DMS 273 treated with DMSO at 0.1 percent for 48 hours (cell line): ENCODE results near the gene CNFN.
"Not testable (repeated sequence)": the region's sequence is repeated elsewhere in the genome, so short reads cannot be mapped to it uniquely, and the experiment has no call there.

Experiments
- DNase-seq: peaks from one replicate; lab custom pipeline; 2025; lab: John Stamatoyannopoulos, UW

CNFN gene

GRCh38 chr19:42351079-42351735 lies 38.9 kb downstream of the CNFN start:
- no peak for DNase-seq

- DNase-seq: no peak
These were observed 39.7 kb downstream of the CNFN start for GRCh38 chr19:42350417-42350816.

GRCh38 chr19:42349378-42350107 lies 40.6 kb downstream of the CNFN start:
- no peak for DNase-seq

- no peak for DNase-seq
These were observed 41.9 kb downstream of the CNFN start for GRCh38 chr19:42348211-42348610.

- DNase-seq: no peak
These were observed 44.8 kb downstream of the CNFN start for GRCh38 chr19:42345191-42345812.

- no peak for DNase-seq
These were observed 45.7 kb downstream of the CNFN start for GRCh38 chr19:42344336-42344893.

GRCh38 chr19:42343344-42344110 lies 46.6 kb downstream of the CNFN start:
- DNase-seq: no peak

GRCh38 chr19:42339922-42340321 lies 50.2 kb downstream of the CNFN start:
- not testable (repeated sequence) for DNase-seq

- not testable (repeated sequence) for DNase-seq
These were observed 50.8 kb downstream of the CNFN start for GRCh38 chr19:42339126-42339860.
